WERI-Rb-1 (cell line): ENCODE measurements around the gene TNFRSF6B.
"Not testable (repeated sequence)": the region's sequence is repeated elsewhere in the genome, so short reads cannot be mapped to it uniquely, and the experiment has no call there.

Experiments used
- DNase-seq: peaks from one replicate; pipeline ENCODE4 v3.0.0-alpha.2; 2020
- H3K27ac ChIP-seq: fragments of 250-450 bp; sonication (Bioruptor Pico); 2 replicates; pipeline ENCODE4 v1.5.1; 2020; ENCODE audit warnings: mild to moderate bottlenecking, moderate library complexity
- H3K27me3 ChIP-seq: fragments of 250-450 bp; sonication (Bioruptor Pico); 2 replicates; pipeline ENCODE4 v1.5.1; 2021; ENCODE audit warnings: mild to moderate bottlenecking, low read depth, moderate library complexity; ENCODE audit not compliant: insufficient read depth, severe bottlenecking
- H3K36me3 ChIP-seq: fragments of 250-450 bp; sonication (Bioruptor Pico); 2 replicates; pipeline ENCODE4 v1.5.1; 2020; ENCODE audit warnings: mild to moderate bottlenecking, moderate library complexity
- H3K4me3 ChIP-seq: 2 replicates; pipeline ENCODE4 v1.5.1; 2011; ENCODE audit warnings: low read depth, mild to moderate bottlenecking, control low read depth, low read length
- H3K9me3 ChIP-seq: fragments of 250-450 bp; sonication (Bioruptor Pico); 2 replicates; pipeline ENCODE4 v1.5.1; 2021; ENCODE audit warnings: mild to moderate bottlenecking, moderate library complexity; ENCODE audit not compliant: severe bottlenecking
- CTCF ChIP-seq: IDR thresholded peaks from 2 replicates; pipeline ENCODE4 v1.5.1; 2011; ENCODE audit warnings: low read depth, mild to moderate bottlenecking, control low read depth, inconsistent platforms, low read length

The TNFRSF6B gene

GRCh38 chr20:63664861-63665594, 31.4 kb upstream of the TNFRSF6B start:
- Histone ChIP-seq H3K9me3 (no peaks in the 10 kb centered on the region), H3K36me3 (peaks cover 74% of the 10 kb centered on the region), H3K27ac (no peak overlapping the region), H3K4me3 (no peak overlapping the region), H3K27me3 (no peaks in the 10 kb centered on the region)
- DNase-seq, result no peak
- no peak for TF ChIP-seq CTCF

GRCh38 chr20:63665708-63666107, 30.7 kb upstream of the TNFRSF6B start:
- Histone ChIP-seq H3K27ac (no peak overlapping the region), H3K4me3 (no peak overlapping the region), H3K9me3 (no peaks in the 10 kb centered on the region), H3K36me3 (peaks cover 67% of the 10 kb centered on the region), H3K27me3 (no peaks in the 10 kb centered on the region)
- no peak for DNase-seq
- TF ChIP-seq CTCF, result no peak

- Histone ChIP-seq H3K36me3 (peaks cover 56% of the 10 kb centered on the region), H3K27me3 (no peaks in the 10 kb centered on the region), H3K4me3 (no peak overlapping the region), H3K9me3 (no peaks in the 10 kb centered on the region), H3K27ac (no peak overlapping the region)
- no peak for TF ChIP-seq CTCF
- no peak for DNase-seq
These were observed 28.6 kb upstream of the TNFRSF6B start for GRCh38 chr20:63667858-63668257.

GRCh38 chr20:63668351-63668750, 28.1 kb upstream of the TNFRSF6B start:
- no peak for TF ChIP-seq CTCF

GRCh38 chr20:63671695-63672094, 24.8 kb upstream of the TNFRSF6B start:
- not testable (repeated sequence) for H3K4me3 ChIP-seq, DNase-seq, H3K9me3 ChIP-seq, H3K27me3 ChIP-seq, H3K27ac ChIP-seq
- H3K36me3 ChIP-seq, result peaks cover 48% of the 10 kb centered on the region

More at GRCh38 chr20:63668351-63668750, 28.1 kb upstream of the TNFRSF6B start:
- H3K9me3 ChIP-seq, result no peaks in the 10 kb centered on the region
- no peaks in the 10 kb centered on the region for H3K27me3 ChIP-seq
- H3K36me3 ChIP-seq, result peaks cover 56% of the 10 kb centered on the region
- no peak for DNase-seq
- no peak overlapping the region for H3K4me3 ChIP-seq
- no peak overlapping the region for H3K27ac ChIP-seq

GRCh38 chr20:63672666-63673065, 23.8 kb upstream of the TNFRSF6B start:
- no peak overlapping the region for H3K27ac ChIP-seq
- TF ChIP-seq CTCF, result no peak
- no peak for DNase-seq
- H3K36me3 ChIP-seq, result peaks cover 41% of the 10 kb centered on the region
- no peaks in the 10 kb centered on the region for H3K27me3 ChIP-seq
- no peak overlapping the region for H3K4me3 ChIP-seq
- H3K9me3 ChIP-seq, result no peaks in the 10 kb centered on the region
